Measurements from ENCODE around the gene ARHGEF40. TPM values are rescaled to one million over a fixed set of nuclear protein-coding genes. Genes with fewer than 3 reads are reported as not detected.

ARHGEF40 gene
- total and polyA plus RNA-seq, 8 donors = 34.7 to 97.3 (median 80.1) TPM

GRCh38 chr14:21050597-21050996 is 19.5 kb upstream of the ARHGEF40 start:
- Histone ChIP-seq H3K4me3 (no peak overlapping the region), H3K27me3 (no peaks in the 10 kb centered on the region), H3K4me1 (no peaks in the 10 kb centered on the region), H3K27ac (no peak overlapping the region), H3K9me3 (no peaks in the 10 kb centered on the region), H3K36me3 (no peaks in the 10 kb centered on the region)
- no peak for DNase-seq
- no peak for ATAC-seq
- intact Hi-C loops (cut with DNase I) = no loop called here
- no peak for TF ChIP-seq CTCF (IDR thresholded peaks at IDR 0.05)

- no peak for TF ChIP-seq CTCF (IDR thresholded peaks at IDR 0.05)
- Histone ChIP-seq H3K36me3 (no peaks in the 10 kb centered on the region), H3K4me3 (no peak overlapping the region), H3K4me1 (no peaks in the 10 kb centered on the region), H3K9me3 (no peaks in the 10 kb centered on the region), H3K27me3 (no peaks in the 10 kb centered on the region), H3K27ac (no peak overlapping the region)
- intact Hi-C loops (cut with DNase I) = no loop called here
- ATAC-seq = no peak
- no peak for DNase-seq
Observed at GRCh38 chr14:21053184-21054122, 16.7 kb upstream of the ARHGEF40 start.

- Histone ChIP-seq H3K27ac (no peak overlapping the region), H3K4me3 (no peak overlapping the region), H3K27me3 (no peaks in the 10 kb centered on the region), H3K36me3 (no peaks in the 10 kb centered on the region), H3K4me1 (no peaks in the 10 kb centered on the region), H3K9me3 (no peaks in the 10 kb centered on the region)
- TF ChIP-seq CTCF (IDR thresholded peaks at IDR 0.05) = no peak
- DNase-seq (no peak), ATAC-seq (no peak)
- intact Hi-C loops (cut with DNase I) = no loop called here
Observed at GRCh38 chr14:21054123-21054767, 15.9 kb upstream of the ARHGEF40 start.

- Histone ChIP-seq H3K36me3 (no peaks in the 10 kb centered on the region), H3K27me3 (no peaks in the 10 kb centered on the region), H3K9me3 (no peaks in the 10 kb centered on the region), H3K4me1 (no peaks in the 10 kb centered on the region), H3K4me3 (no peak overlapping the region), H3K27ac (no peak overlapping the region)
- TF ChIP-seq CTCF (IDR thresholded peaks at IDR 0.05) = no peak
- DNase-seq (no peak), ATAC-seq (no peak)
- intact Hi-C loops (cut with DNase I) = no loop called here
Observed at GRCh38 chr14:21054768-21055145, 15.3 kb upstream of the ARHGEF40 start.

GRCh38 chr14:21055432-21056117 is 14.5 kb upstream of the ARHGEF40 start:
- no peaks in the 10 kb centered on the region for H3K27me3 ChIP-seq
- DNase-seq = no peak
- TF ChIP-seq CTCF (IDR thresholded peaks at IDR 0.05) = no peak
- no peak for ATAC-seq
- intact Hi-C loops (cut with DNase I) = no loop called here
- H3K4me3 ChIP-seq = no peak overlapping the region
- H3K4me1 ChIP-seq = no peaks in the 10 kb centered on the region
- H3K36me3 ChIP-seq = no peaks in the 10 kb centered on the region
- no peaks in the 10 kb centered on the region for H3K9me3 ChIP-seq
- no peak overlapping the region for H3K27ac ChIP-seq

Data from left lung (tissue), 10 donors.